ENCODE results near the gene NCSTN. TPM values are rescaled to one million over a fixed set of nuclear protein-coding genes. Genes with fewer than 3 reads are reported as not detected.

The NCSTN gene
- total and polyA plus RNA-seq, 12 donors: 48.3 to 113 (median 87.0) TPM

DNA sequence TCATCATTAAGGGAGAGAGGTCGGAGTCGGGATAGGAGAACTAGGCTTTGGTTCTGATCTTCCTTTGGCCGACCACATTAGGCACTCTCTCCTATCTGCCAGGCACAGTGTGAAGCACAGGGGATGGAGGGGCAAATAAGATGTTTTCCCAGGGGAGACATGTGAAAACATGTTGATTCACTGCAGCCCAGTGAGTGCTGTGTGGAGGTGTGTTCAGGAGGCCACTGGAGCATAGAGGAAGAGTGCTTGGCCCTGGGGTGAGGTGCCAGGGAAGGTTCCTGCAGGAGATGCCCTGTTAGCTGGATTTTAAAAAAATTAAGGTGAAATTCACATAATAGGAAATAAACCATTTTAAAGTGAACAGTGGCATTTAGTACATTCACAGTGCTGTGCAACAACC, 60.9 kb downstream of the NCSTN start:
- no peak for TF ChIP-seq POLR2A (IDR thresholded peaks at IDR 0.05)
- TF ChIP-seq, protein P1, sequence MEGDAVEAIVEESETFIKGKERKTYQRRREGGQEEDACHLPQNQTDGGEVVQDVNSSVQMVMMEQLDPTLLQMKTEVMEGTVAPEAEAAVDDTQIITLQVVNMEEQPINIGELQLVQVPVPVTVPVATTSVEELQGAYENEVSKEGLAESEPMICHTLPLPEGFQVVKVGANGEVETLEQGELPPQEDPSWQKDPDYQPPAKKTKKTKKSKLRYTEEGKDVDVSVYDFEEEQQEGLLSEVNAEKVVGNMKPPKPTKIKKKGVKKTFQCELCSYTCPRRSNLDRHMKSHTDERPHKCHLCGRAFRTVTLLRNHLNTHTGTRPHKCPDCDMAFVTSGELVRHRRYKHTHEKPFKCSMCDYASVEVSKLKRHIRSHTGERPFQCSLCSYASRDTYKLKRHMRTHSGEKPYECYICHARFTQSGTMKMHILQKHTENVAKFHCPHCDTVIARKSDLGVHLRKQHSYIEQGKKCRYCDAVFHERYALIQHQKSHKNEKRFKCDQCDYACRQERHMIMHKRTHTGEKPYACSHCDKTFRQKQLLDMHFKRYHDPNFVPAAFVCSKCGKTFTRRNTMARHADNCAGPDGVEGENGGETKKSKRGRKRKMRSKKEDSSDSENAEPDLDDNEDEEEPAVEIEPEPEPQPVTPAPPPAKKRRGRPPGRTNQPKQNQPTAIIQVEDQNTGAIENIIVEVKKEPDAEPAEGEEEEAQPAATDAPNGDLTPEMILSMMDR (IDR thresholded peaks at IDR 0.05): no peak
- Histone ChIP-seq H3K36me3 (replicated peaks in 1 of 2) (no peaks in the 10 kb centered on the region), H3K4me3 (no peak overlapping the region), H3K9me3 (replicated peaks in 1 of 3) (no peaks in the 10 kb centered on the region), H3K27me3 (peaks cover 21% of the 10 kb centered on the region), H3K4me1 (replicated peaks in 1 of 2) (no peaks in the 10 kb centered on the region), H3K27ac (no peak overlapping the region)
- intact Hi-C loops (cut with DNase I): no loop called here
- peak in 1 of 7 donors; percentile 5 for DNase-seq
- 83 to 92% (median 90%) methylated on average over 3 of the region's 3 CpGs for WGBS, 4 donors

DNA sequence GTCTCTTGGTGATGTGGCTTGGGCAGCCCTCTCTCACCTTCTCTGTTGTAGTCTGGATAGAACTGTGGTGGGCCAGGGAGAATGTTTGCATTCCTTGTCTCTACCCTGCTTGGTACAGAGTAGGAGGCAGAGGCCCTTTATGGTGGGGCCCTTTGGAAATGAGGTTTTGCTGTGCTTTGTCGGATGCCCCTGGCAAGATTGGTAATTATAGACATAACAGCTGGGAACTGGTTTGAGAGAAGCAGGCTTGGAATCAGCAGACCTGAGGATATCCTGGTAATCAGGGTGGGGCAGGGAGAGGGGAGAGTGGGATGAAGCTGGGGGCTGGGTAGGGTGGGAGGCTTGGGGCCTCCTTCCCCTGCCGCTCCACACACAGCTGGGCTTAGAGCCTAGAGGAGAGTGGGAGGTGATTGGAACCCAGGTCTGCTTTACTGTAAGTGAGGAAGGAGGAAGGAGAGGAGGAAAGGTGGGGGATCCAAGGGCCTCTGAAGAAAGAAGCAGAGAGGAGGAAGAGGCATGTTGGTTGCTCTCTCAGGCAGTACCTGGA, 62.2 kb downstream of the NCSTN start:
- Histone ChIP-seq H3K27me3 (peaks cover 15% of the 10 kb centered on the region), H3K27ac (no peak overlapping the region), H3K36me3 (replicated peaks in 1 of 2) (no peaks in the 10 kb centered on the region), H3K9me3 (replicated peaks in 1 of 3) (no peaks in the 10 kb centered on the region), H3K4me3 (no peak overlapping the region), H3K4me1 (replicated peaks in 1 of 2) (no peaks in the 10 kb centered on the region)
- intact Hi-C loops (cut with DNase I): no loop called here
- 85 to 96% (median 92%) methylated on average over 2 of the region's 2 CpGs for WGBS, 4 donors
- TF ChIP-seq, protein P1 (IDR thresholded peaks at IDR 0.05): no peak
- no peak for TF ChIP-seq POLR2A (IDR thresholded peaks at IDR 0.05)
- no peak for DNase-seq

DNA sequence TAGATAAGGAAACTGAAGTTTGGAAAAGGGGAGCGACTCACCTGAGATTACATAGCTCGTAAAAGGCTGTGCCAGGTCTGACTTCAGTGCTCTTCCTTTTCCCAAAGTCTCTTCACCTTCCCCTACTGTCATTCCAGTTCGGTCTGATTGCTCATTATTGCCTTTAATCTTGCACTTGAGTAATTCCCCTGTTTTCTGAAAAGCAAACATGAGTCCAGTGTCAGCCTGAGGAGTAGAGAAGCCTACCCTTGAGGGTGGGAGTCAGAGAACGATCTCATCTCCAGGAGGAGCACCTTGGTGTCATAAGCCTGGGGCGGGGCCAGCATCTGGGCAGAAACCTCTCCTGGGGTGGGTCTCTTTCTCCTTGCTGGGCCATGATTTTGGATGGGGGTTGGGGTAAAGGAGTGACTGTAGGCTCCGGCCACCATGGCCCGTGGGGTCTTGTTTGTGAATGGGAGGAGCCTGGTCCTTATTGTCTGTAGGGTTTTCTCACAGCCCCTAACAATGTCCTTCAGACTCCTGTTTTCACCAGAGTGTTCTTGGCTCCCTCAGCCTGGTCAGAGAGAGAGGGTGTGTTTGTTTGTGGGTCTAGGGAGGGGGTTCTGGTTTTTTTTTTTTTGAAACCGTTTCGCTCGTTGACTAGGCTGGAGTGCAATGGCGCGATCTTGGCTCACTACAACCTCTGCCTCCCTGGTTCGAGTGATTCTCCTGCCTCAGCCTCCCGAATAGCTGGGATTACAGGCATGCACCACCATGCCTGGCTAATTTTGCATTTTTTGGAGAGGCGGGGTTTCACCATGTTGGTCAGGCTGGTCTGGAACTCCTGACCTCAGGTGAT, 63.2 kb downstream of the NCSTN start:
- H3K4me3 ChIP-seq: no peak overlapping the region
- no peaks in the 10 kb centered on the region for H3K4me1 ChIP-seq (replicated peaks in 1 of 2)
- H3K27ac ChIP-seq: no peak overlapping the region
- H3K9me3 ChIP-seq (replicated peaks in 1 of 3): no peaks in the 10 kb centered on the region
- peaks cover 7% of the 10 kb centered on the region for H3K27me3 ChIP-seq
- 82 to 92% (median 88%) methylated on average over 15 of the region's 15 CpGs for WGBS, 4 donors
- no peaks in the 10 kb centered on the region for H3K36me3 ChIP-seq (replicated peaks in 1 of 2)
- intact Hi-C loops (cut with DNase I): no loop called here
- DNase-seq: peak in 1 of 7 donors; percentile 6
- TF ChIP-seq, protein P1 (IDR thresholded peaks at IDR 0.05): no peak
- no peak for TF ChIP-seq POLR2A (IDR thresholded peaks at IDR 0.05)

GRCh38 chr1:160407839-160408801, 64.9 kb downstream of the NCSTN start:
- H3K4me1 ChIP-seq (replicated peaks in 1 of 2): no peaks in the 10 kb centered on the region
- DNase-seq: no peak
- WGBS, 4 donors: 80 to 90% (median 85%) methylated on average over 9 to 12 of the region's 12 CpGs
- TF ChIP-seq, protein P1 (IDR thresholded peaks at IDR 0.05): no peak
- TF ChIP-seq POLR2A (IDR thresholded peaks at IDR 0.05): no peak
- H3K27ac ChIP-seq: no peak overlapping the region
- H3K4me3 ChIP-seq: no peak overlapping the region
- H3K27me3 ChIP-seq: no peaks in the 10 kb centered on the region
- intact Hi-C loops (cut with DNase I): no loop called here
- no peaks in the 10 kb centered on the region for H3K36me3 ChIP-seq (replicated peaks in 1 of 2)
- H3K9me3 ChIP-seq (replicated peaks in 1 of 3): no peaks in the 10 kb centered on the region
